MM.1S (cell line): ENCODE results near the gene YTHDF2.
"Not testable (repeated sequence)": the region's sequence is repeated elsewhere in the genome, so short reads cannot be mapped to it uniquely, and the experiment has no call there.

ENCODE experiments used
- DNase-seq: peaks from one replicate; pipeline ENCODE4 v3.0.0-alpha.2; 2015
- H2AFZ ChIP-seq: fragments of 300-600 bp; sonication (generic); 2 replicates; pipeline ENCODE4 v1.6.0; 2016; ENCODE audit warnings: antibody characterized with exemption, low read length
- H3F3A ChIP-seq: fragments of 300-600 bp; sonication (generic); 2 replicates; pipeline ENCODE4 v1.6.1; 2016; ENCODE audit warnings: mild to moderate bottlenecking, antibody characterized with exemption, low read length, moderate library complexity, mixed read lengths; ENCODE audit not compliant: insufficient read depth
- H3K27ac ChIP-seq: fragments of 300-600 bp; sonication (generic); 2 replicates; pipeline ENCODE4 v1.5.1; 2016; ENCODE audit warnings: mild to moderate bottlenecking, low read length
- H3K27me3 ChIP-seq: fragments of 300-600 bp; sonication (generic); replicated peaks from 2 replicates; pipeline ENCODE4 v1.6.0; 2016; ENCODE audit warnings: low read length; ENCODE audit not compliant: insufficient read depth
- H3K36me3 ChIP-seq: fragments of 300-600 bp; sonication (generic); replicated peaks from 2 replicates; pipeline ENCODE4 v1.6.1; 2016; ENCODE audit warnings: mild to moderate bottlenecking, low read length, mixed read lengths; ENCODE audit not compliant: insufficient read depth
- H3K4me1 ChIP-seq: fragments of 300-600 bp; sonication (generic); 2 replicates; pipeline ENCODE4 v1.6.1; 2016; ENCODE audit warnings: low read length, mixed read lengths
- H3K4me2 ChIP-seq: fragments of 300-600 bp; sonication (generic); 2 replicates; pipeline ENCODE4 v1.6.0; 2016; ENCODE audit warnings: low read depth, low read length
- H3K4me3 ChIP-seq: fragments of 300-600 bp; sonication (generic); 2 replicates; pipeline ENCODE4 v1.5.1; 2016; ENCODE audit warnings: low read length, mixed read lengths
- H3K79me2 ChIP-seq: fragments of 300-600 bp; sonication (generic); 2 replicates; pipeline ENCODE4 v1.6.1; 2016; ENCODE audit warnings: mixed run types, low read length, mixed read lengths
- H3K9ac ChIP-seq: fragments of 300-600 bp; sonication (generic); 2 replicates; pipeline ENCODE4 v1.6.1; 2016; ENCODE audit warnings: low read length, mixed read lengths
- H3K9me2 ChIP-seq: fragments of 300-600 bp; sonication (generic); replicated peaks from 2 replicates; pipeline ENCODE4 v1.6.1; 2016; ENCODE audit warnings: mild to moderate bottlenecking, low read length, mixed read lengths; ENCODE audit not compliant: insufficient read depth
- H3K9me3 ChIP-seq: fragments of 300-600 bp; sonication (generic); replicated peaks from 2 replicates; pipeline ENCODE4 v1.6.1; 2016; ENCODE audit warnings: mild to moderate bottlenecking, low read length, mixed read lengths; ENCODE audit not compliant: insufficient read depth
- H4K20me1 ChIP-seq: fragments of 300-600 bp; sonication (generic); 2 replicates; pipeline ENCODE4 v1.6.1; 2016; ENCODE audit warnings: mild to moderate bottlenecking, low read length, moderate library complexity, mixed read lengths; ENCODE audit not compliant: insufficient read depth
- CTCF ChIP-seq: fragments of 300-600 bp; sonication (generic); IDR thresholded peaks from 2 replicates; pipeline ENCODE4 v1.5.1; 2016; ENCODE audit warnings: antibody characterized with exemption, low read length, mixed read lengths
- EZH2 ChIP-seq: fragments of 300-600 bp; sonication (generic); optimal IDR thresholded peaks from 2 replicates; pipeline ENCODE3; 2017; ENCODE audit warnings: low read depth, mild to moderate bottlenecking, antibody characterized with exemption, low read length, mixed read lengths
- EZH2phosphoT487 ChIP-seq: fragments of 300-600 bp; sonication (generic); IDR thresholded peaks from 2 replicates; pipeline ENCODE4 v1.6.1; 2018; ENCODE audit warnings: antibody characterized with exemption, low read length

YTHDF2 gene

GRCh38 chr1:28736450-28737306 lies at the start of gene YTHDF2:
Gene YTHDF2 (plus strand): TSS chr1:28736940. CDS start chr1:28737121, 181 bp downstream.
- peak; percentile 92 for TF ChIP-seq CTCF
- no peak for TF ChIP-seq EZH2
- no peak for TF ChIP-seq EZH2phosphoT487
- no peaks in the 10 kb centered on the region for H3K9me3 ChIP-seq

GRCh38 chr1:28691627-28692026 lies 45.1 kb upstream of the YTHDF2 start:
- not testable (repeated sequence) for H3F3A ChIP-seq, H3K4me2 ChIP-seq, H3K36me3 ChIP-seq, H2AFZ ChIP-seq, H3K9me2 ChIP-seq, H3K9ac ChIP-seq, H3K27me3 ChIP-seq, H3K27ac ChIP-seq, H3K4me1 ChIP-seq, H3K9me3 ChIP-seq, H3K79me2 ChIP-seq, DNase-seq, H3K4me3 ChIP-seq, H4K20me1 ChIP-seq

More at GRCh38 chr1:28736450-28737306, at the start of gene YTHDF2:
- Histone ChIP-seq H3K27ac (peak within 1 kb of the TSS; percentile 90), H3K27me3 (no peaks in the 10 kb centered on the region), H2AFZ (peak within 1 kb of the TSS; percentile 96), H3K4me1 (peaks cover 27% of the 10 kb centered on the region), H4K20me1 (peaks cover 22% of the 10 kb centered on the region; the same call in 1 of the 2 replicates), H3F3A (peaks cover 16% of the 10 kb centered on the region), H3K9ac (peak within 1 kb of the TSS; percentile 97), H3K4me3 (peak within 1 kb of the TSS; percentile 97), H3K4me2 (peak within 1 kb of the TSS; percentile 97), H3K79me2 (peaks cover 49% of the 10 kb centered on the region), H3K36me3 (peaks cover 17% of the 10 kb centered on the region), H3K9me2 (no peaks in the 10 kb centered on the region)
- DNase-seq = peak; percentile 98

GRCh38 chr1:28703629-28704028 lies 33.1 kb upstream of the YTHDF2 start:
- no peaks in the 10 kb centered on the region for H3K79me2 ChIP-seq
- no peak for TF ChIP-seq CTCF
- TF ChIP-seq EZH2phosphoT487 = no peak
- no peak for TF ChIP-seq EZH2
- no peaks in the 10 kb centered on the region for H3K9me2 ChIP-seq

GRCh38 chr1:28716336-28716735 lies 20.4 kb upstream of the YTHDF2 start:
- Histone ChIP-seq H3K36me3 (0 out of 2 replicates have a peak, but pooled peaks cover 5% of the 10 kb centered on the region), H3K4me2 (no peak overlapping the region), H3K9me3 (no peaks in the 10 kb centered on the region), H3K79me2 (no peaks in the 10 kb centered on the region), H3K9ac (no peak overlapping the region), H4K20me1 (no peaks in the 10 kb centered on the region), H2AFZ (no peak overlapping the region), H3F3A (no peaks in the 10 kb centered on the region), H3K4me1 (no peaks in the 10 kb centered on the region), H3K27ac (no peak overlapping the region), H3K4me3 (no peak overlapping the region), H3K27me3 (no peaks in the 10 kb centered on the region), H3K9me2 (no peaks in the 10 kb centered on the region)
- no peak for DNase-seq
- no peak for TF ChIP-seq EZH2phosphoT487
- TF ChIP-seq EZH2 = no peak
- no peak for TF ChIP-seq CTCF

More at GRCh38 chr1:28703629-28704028, 33.1 kb upstream of the YTHDF2 start:
- Histone ChIP-seq H4K20me1 (no peaks in the 10 kb centered on the region), H3K36me3 (no peaks in the 10 kb centered on the region), H3K4me3 (no peak overlapping the region), H3F3A (peaks cover 3% of the 10 kb centered on the region; the same call in 1 of the 2 replicates), H3K27ac (no peak overlapping the region), H3K27me3 (no peaks in the 10 kb centered on the region), H3K9me3 (no peaks in the 10 kb centered on the region), H3K4me1 (no peaks in the 10 kb centered on the region), H3K9ac (no peak overlapping the region), H3K4me2 (no peak overlapping the region), H2AFZ (no peak overlapping the region)
- DNase-seq = no peak
